Left ventricle myocardium superior (tissue), 1 donor: ENCODE results near the gene ADCY3. TPM values are rescaled to one million over a fixed set of nuclear protein-coding genes. Genes with fewer than 3 reads are reported as not detected.

ENCODE experiments used
- ATAC-seq: fragments of 200-7000 bp; cut with Tn5 transposase; one replicate; pipeline ENCODE4 v1.9.1; 2020; ENCODE audit warnings: mild to moderate bottlenecking, moderate library complexity
- DNase-seq: peaks from one replicate; pipeline ENCODE4 v3.0.0-alpha.2; 2020
- intact Hi-C: fragments of 100-400 bp; cut with micrococcal nuclease; formaldehyde crosslinking; loops from one replicate; pipeline ENCODE4 v1.11.0; 2022
- total RNA-seq: library from RNA; stranded (reverse); fragmentation: NEBNext Ultra II Directional; extraction: Animal tissue kit (Norgen Biotek cat#: 25700); gene quantifications from one replicate; pipeline ENCODE4 v1.2.1, GENCODE V29; 2021
- donor health status: DM: no; HTN: yes; CAD: no; lungs with severe emphysema.

The ADCY3 gene
- total RNA-seq, 1 donor from 2014 or later = 14.6 TPM

DNA sequence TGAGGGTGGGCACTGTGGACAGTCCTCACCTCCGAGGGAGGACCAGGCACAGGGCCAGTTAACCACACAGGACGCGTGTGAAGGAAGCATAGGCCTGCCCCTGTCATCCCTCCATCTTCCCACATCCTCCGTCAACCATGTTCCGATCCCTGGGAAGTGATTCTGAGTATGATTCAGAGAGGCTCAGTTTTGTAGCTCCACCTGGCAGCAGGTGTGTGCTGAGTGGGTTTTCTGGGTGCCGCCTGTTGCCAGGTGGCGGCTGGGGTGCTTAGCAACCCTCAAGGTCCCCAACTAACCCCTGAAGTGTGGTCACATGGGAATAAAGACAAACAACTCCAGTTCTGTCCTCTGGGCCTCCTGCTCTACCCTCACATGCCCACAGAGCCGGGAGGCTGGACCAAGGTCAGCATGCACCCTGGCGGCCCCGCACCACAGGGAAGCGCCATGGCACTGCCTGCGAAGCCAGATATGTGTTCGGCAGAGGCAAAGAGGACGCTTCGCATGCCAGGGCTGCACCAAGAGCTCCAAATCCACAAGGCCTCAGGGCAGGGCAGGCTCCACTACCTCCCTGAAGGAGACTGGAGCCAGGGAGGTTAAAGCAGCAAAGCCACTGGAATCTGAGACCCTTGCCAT is 60.0 kb downstream of the ADCY3 start:
- ATAC-seq (no peak), DNase-seq (no peak)
- intact Hi-C loops = no loop called here

- no peak for DNase-seq
- ATAC-seq = no peak
- intact Hi-C loops = no loop called here
Observed at GRCh38 chr2:24858996-24859395, 61.0 kb downstream of the ADCY3 start.

- no peak for DNase-seq
- no peak for ATAC-seq
- intact Hi-C loops = no loop called here
Observed at GRCh38 chr2:24857746-24858145, 62.3 kb downstream of the ADCY3 start.

DNA sequence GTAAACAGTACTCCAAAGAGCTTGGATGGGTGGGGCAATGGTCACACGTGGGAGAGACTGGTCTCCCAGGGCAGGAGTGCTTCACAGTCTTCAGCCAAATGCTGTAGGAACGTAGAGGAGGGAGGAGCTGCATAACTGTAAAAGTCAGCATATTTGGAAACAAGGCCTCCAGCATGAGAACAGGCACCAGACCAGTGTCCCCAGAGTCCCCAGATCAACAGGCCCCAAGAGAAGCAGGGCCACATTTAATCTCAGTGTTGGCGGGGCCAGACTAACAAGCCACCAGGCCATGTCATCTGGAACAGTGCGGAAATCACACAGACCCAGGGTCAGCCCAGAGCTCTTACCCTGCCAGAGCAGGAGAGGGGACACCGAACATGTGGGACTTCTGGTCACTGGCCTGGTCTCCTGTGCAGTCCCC is 63.2 kb downstream of the ADCY3 start:
- intact Hi-C loops = no loop called here
- DNase-seq = no peak
- peak; percentile 54 for ATAC-seq

DNA sequence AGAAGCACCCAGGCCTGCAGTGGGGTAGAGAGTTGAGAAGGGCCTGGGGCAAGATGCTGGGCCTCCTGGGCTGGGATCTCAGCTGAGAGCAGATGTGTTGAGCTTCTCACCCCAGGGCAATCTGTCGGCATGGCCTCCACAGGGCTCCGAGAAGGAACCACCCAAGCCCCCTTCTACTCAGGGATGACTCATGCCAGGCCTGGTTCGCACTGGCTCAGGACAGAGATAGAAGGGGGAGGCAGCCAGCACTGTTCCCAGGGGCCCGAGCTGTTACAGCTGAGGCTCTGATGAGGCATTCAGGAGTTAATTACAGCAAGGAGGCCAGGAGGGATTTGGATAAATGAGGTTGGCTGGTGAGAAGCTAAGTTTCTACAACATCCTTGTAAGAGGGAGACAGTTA is 64.3 kb downstream of the ADCY3 start:
- peak; percentile 71 for DNase-seq
- peak; percentile 68 for ATAC-seq
- intact Hi-C loops = no loop called here

DNA sequence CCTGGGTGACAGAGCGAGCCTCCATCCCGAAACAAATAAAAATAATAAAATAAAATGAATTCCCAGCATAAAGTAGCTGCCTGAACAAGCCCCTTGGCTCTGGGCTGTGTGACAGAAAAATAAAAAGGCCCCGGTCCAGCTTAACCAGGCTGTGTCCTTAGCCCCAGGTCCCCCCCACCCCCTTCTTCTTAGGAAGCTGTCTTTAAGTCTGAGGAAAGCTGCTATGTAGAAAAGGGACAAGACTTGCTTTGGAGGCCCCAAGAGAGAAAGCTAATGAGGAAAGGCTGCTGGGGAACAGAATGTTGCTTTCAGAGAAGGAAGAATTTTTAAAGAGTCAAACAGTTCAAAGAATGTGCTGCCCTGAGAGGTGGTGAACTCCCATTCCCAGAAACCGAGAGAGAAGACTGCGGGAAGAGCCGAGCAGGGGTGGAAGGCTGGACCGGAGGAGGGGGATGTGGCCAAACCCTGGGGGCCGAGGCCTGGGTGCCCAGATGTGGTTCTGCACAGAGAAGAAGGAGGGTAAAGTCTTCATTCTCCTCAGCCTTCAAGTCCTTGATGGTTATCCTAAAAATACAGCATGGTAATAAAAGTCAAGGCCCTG is 64.9 kb downstream of the ADCY3 start:
- intact Hi-C loops = no loop called here
- DNase-seq (no peak), ATAC-seq (peak; percentile 64)

- DNase-seq (no peak), ATAC-seq (no peak)
- intact Hi-C loops = no loop called here
Observed at GRCh38 chr2:24853996-24854395, 66.0 kb downstream of the ADCY3 start.

GRCh38 chr2:24853046-24853445 is 67.0 kb downstream of the ADCY3 start:
- DNase-seq (no peak), ATAC-seq (no peak)
- intact Hi-C loops = no loop called here

DNA sequence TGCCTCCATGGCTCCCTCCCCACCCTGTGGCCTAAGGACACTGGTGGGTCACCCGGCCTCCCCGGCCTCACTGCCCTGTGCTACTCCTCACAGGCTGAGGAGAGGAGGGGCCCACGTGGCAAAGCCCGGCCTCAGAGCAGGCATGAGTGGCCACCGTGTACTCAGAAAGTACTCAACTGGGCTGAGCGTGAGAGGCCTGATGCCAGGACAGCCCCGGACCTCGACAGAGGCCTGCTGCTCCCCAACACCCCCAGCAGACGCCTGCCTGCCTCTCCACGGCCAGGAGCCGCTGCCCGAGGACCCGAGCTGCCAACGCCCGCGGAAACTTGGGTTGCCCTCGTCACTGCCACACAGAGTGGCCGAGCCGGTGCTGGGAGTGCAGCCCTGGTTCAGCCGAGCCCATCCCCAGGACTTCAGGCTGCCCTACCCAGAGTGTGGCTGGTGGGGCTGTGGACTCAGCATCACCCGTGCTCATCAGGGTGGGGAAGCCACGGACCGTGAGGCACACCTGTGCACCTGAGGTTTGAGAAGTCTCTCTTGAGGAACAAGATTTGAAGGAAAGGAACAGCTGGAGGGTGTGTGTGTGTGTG is 67.5 kb downstream of the ADCY3 start:
- DNase-seq (no peak), ATAC-seq (no peak)
- intact Hi-C loops = no loop called here

DNA sequence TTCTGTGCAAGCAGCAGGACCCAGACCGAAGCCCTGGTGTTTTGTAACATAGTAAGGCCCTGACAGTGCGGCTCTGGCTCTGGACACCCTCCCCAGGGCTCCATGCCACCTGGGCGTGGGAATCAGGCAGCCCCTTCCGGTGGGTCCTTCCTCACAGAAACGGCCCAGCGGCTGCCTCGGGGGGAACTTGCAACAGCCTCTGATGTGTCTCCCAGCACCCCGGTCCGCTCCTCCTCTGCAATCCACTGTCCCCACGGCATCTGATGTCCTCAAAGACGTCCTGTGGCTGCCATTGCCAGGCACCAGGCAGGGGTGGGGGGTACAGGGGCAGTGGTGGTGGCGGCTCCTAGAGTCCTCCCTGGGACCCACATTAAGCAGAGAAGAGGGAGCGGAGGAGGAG is 68.0 kb downstream of the ADCY3 start:
- DNase-seq (no peak), ATAC-seq (no peak)
- intact Hi-C loops = no loop called here

DNA sequence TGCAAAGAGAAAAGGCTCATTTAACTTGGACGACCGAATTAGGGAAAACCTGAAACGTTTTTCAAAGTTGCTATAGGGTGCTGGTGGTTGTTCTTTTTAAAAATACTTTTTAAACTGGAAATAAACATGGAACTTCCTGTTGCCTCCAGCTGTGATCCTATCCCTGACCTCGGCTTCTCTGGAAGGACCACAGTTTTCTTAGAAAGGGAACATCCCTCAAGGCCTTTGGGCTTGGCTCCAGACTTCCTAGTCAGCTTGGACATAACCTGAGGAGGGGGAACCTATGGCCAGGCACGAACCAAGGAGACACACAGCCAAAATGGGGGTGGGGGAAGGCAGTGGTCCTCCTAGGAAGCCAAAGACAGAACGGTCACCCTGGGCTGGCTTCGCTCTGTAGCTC is 69.1 kb downstream of the ADCY3 start:
- peak; percentile 7 for ATAC-seq
- DNase-seq = no peak
- intact Hi-C loops = no loop called here

DNA sequence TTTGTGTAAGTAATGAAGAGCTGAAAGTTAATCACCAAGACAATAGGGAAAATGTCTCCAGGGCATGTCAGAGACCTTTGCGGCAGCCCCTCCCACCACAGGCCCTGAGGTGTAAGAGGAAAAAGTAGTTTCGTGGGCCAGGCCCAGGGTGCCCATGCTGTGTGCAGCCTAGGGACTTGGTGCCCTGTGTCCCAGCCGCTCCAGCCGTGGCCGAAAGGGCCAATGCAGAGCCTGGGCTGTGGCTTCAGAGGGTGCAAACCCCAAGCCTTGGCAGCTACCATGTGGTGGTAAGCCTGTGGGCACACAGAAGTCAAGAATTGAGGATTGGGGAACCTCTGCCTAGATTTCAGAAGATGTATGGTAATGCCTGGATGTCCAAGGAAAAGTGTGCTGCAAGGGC is 74.3 kb downstream of the ADCY3 start:
- intact Hi-C loops = no loop called here
- no peak for ATAC-seq
- no peak for DNase-seq

GRCh38 chr2:24844023-24844685 is 75.9 kb downstream of the ADCY3 start:
- DNase-seq (no peak), ATAC-seq (no peak)
- intact Hi-C loops = no loop called here

GRCh38 chr2:24843330-24843860 is 76.6 kb downstream of the ADCY3 start:
- intact Hi-C loops = no loop called here
- ATAC-seq = no peak
- no peak for DNase-seq

DNA sequence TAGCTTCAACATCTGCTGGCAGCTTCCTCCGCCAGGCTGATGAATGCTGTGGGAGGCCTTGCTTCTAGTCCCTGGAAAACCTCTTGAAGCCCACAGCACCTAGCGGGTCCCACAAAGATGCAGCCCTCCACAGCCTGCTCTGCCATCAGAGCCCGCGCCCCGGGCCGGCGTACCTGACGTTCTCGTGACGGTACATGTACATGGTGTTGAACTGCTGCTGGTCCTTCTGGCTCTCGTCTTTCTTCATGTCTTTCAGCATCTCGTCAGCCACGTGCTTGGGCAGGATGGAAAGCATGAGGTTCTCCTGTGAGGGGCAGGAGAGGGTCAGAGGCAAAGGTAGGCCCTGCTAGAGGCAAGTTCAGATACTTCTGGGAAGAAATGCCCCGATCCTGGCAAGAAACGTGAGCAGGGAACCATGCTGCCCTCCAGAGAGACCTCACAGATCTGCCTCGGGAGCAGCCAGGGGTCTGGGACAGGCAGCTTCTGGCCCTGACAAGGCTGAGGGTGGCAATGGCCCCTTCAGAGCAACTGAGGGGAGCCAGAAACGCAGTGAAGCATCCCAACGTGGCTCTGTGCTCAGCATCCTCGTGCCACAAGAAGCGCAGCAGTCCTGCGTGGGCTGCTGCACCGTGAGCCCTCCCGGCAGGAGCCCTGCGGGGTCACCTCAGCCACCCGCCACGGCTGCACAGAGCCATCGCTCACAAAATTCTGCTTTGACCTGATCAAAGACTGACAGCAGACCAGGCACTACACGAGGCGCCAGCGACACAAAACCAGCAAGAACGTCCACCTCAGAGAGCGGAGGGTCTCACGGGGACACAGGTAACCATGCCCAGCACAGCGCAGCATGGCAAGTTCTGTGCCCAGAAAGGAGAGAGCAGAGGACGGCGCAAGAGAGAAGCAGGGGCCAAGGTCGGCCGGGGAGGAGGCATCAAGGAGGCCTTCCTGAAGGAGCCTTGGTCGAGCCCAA is 77.7 kb downstream of the ADCY3 start:
- DNase-seq = no peak
- intact Hi-C loops = no loop called here

DNA sequence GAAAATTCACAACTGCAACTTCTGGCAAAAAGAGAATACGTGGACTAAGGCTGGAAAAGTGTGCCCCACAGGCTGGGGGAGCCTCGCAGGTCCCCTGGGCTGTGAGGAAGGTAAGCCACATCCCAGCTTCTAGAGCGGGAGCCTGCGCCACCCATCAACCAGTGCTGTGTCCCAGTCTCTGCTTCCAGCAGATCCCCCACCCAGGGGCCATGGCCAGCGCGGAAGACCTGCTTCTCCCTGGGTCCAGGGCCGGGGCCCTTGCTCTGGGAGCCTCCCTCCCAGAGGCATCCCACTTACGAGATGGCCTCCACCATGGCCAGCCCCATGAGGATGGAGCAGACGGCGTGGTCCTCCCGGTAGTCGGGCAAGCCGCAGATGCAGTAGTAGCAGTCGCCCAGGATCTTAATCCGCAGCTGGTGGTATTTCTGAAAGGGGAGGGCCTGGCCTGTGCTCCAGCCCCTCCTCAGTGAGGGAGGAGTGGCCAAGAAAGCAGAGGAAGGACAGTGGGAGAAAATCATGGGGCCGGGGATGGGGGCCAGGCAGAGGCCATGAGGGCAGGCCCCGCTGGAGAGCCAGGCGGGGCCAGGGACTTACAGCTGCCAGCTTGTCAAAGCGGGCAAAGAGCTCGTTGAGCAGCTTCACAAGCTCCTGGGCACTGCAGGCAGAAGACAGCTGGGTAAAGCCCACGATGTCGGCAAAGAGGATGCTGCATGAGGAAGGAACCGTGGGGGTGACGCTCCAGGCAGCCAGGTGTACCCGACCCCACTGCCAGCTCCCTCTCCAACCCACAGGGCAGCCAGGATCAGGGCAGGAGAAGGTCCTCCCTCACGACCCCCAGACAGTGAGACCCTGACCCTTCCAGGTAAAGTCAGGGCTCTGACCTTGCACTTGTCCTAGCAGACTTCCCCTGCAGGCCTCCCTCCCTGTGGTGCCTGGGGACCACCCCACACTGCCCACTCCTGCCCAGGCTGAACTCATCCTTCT is 78.8 kb downstream of the ADCY3 start:
- no peak for DNase-seq
- no peak for ATAC-seq
- intact Hi-C loops = no loop called here

More for the DNA sequence above, 77.7 kb downstream of the ADCY3 start:
- ATAC-seq = no peak

GRCh38 chr2:24840164-24840869 is 79.7 kb downstream of the ADCY3 start:
- intact Hi-C loops = no loop called here
- ATAC-seq = no peak
- DNase-seq = no peak
